ENCODE measurements around the gene EZH2.

The EZH2 gene

GRCh38 chr7:148804343-148805235 lies 79.5 kb downstream of the EZH2 start:
- no peak for DNase-seq

GRCh38 chr7:148803094-148803493 lies 81.0 kb downstream of the EZH2 start:
- DNase-seq, result no peak

- DNase-seq, result no peak
Observed at GRCh38 chr7:148802101-148802493, 82.0 kb downstream of the EZH2 start.

- no peak for DNase-seq
Observed at GRCh38 chr7:148800677-148801076, 83.4 kb downstream of the EZH2 start.

GRCh38 chr7:148799893-148800555 lies 84.1 kb downstream of the EZH2 start:
- DNase-seq, result no peak

GRCh38 chr7:148796841-148797240 lies 87.2 kb downstream of the EZH2 start:
- DNase-seq, result no peak

GRCh38 chr7:148794476-148794875 lies 89.6 kb downstream of the EZH2 start:
- DNase-seq, result no peak

- DNase-seq, result no peak
Observed at GRCh38 chr7:148793590-148793989, 90.5 kb downstream of the EZH2 start.

GRCh38 chr7:148791546-148791945 lies 92.5 kb downstream of the EZH2 start:
- DNase-seq, result no peak

- no peak for DNase-seq
Observed at GRCh38 chr7:148790850-148791249, 93.2 kb downstream of the EZH2 start.

- no peak for DNase-seq
Observed at GRCh38 chr7:148790131-148790726, 93.9 kb downstream of the EZH2 start.

GRCh38 chr7:148789220-148789619 lies 94.9 kb downstream of the EZH2 start:
- no peak for DNase-seq

GRCh38 chr7:148787571-148788295 lies 96.4 kb downstream of the EZH2 start:
- DNase-seq, result no peak

- no peak for DNase-seq
Observed at GRCh38 chr7:148783801-148784527, 100.1 kb downstream of the EZH2 start.

GRCh38 chr7:148782757-148783456 lies 101.2 kb downstream of the EZH2 start:
- no peak for DNase-seq

- no peak for DNase-seq
Observed at GRCh38 chr7:148774471-148774870, 109.6 kb downstream of the EZH2 start.

- peak in 3 of 6 experiments; percentile 12 to 40 (median 31) for DNase-seq
Observed at GRCh38 chr7:148773334-148773733, 110.8 kb downstream of the EZH2 start.

GRCh38 chr7:148772297-148773089 lies 111.6 kb downstream of the EZH2 start:
- no peak for DNase-seq

GRCh38 chr7:148770004-148770403 lies 114.1 kb downstream of the EZH2 start:
- no peak for DNase-seq

- DNase-seq, result no peak
Observed at GRCh38 chr7:148763622-148764021, 120.5 kb downstream of the EZH2 start.

All from stimulated activated naive CD4-positive, alpha-beta T cell (primary cell).